Testis (tissue), 2 donors: Measurements from ENCODE around the gene PXMP2.

Experiments used
- POLR2A ChIP-seq: fragments of 450-650 bp; IDR thresholded peaks from one replicate; pipeline ENCODE4 v1.6.1; 2017; ENCODE audit warnings: antibody characterized with exemption, mild to moderate bottlenecking, moderate library complexity
- TF ChIP-seq, protein P1 (sequence below), 3 experiments: fragments of 450-650 bp in 2 of 3; fragments of 200-600 bp in 1 of 3; sonication (generic) in 1 of 3; IDR thresholded peaks; one replicate each; pipeline ENCODE4 v1.5.1; 2016 to 2019; ENCODE audit warnings: antibody characterized with exemption in 3 of 3, mild to moderate bottlenecking in 2 of 3, moderate library complexity in 1 of 3

GRCh38 chr12:132747395-132747794 is 60.0 kb downstream of the PXMP2 start:
- TF ChIP-seq, protein P1, sequence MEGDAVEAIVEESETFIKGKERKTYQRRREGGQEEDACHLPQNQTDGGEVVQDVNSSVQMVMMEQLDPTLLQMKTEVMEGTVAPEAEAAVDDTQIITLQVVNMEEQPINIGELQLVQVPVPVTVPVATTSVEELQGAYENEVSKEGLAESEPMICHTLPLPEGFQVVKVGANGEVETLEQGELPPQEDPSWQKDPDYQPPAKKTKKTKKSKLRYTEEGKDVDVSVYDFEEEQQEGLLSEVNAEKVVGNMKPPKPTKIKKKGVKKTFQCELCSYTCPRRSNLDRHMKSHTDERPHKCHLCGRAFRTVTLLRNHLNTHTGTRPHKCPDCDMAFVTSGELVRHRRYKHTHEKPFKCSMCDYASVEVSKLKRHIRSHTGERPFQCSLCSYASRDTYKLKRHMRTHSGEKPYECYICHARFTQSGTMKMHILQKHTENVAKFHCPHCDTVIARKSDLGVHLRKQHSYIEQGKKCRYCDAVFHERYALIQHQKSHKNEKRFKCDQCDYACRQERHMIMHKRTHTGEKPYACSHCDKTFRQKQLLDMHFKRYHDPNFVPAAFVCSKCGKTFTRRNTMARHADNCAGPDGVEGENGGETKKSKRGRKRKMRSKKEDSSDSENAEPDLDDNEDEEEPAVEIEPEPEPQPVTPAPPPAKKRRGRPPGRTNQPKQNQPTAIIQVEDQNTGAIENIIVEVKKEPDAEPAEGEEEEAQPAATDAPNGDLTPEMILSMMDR (IDR thresholded peaks at IDR 0.05), result no peak
- no peak for TF ChIP-seq POLR2A
